Measurements from ENCODE around the gene TRIM10.

The TRIM10 gene, protein sequence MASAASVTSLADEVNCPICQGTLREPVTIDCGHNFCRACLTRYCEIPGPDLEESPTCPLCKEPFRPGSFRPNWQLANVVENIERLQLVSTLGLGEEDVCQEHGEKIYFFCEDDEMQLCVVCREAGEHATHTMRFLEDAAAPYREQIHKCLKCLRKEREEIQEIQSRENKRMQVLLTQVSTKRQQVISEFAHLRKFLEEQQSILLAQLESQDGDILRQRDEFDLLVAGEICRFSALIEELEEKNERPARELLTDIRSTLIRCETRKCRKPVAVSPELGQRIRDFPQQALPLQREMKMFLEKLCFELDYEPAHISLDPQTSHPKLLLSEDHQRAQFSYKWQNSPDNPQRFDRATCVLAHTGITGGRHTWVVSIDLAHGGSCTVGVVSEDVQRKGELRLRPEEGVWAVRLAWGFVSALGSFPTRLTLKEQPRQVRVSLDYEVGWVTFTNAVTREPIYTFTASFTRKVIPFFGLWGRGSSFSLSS

DNA sequence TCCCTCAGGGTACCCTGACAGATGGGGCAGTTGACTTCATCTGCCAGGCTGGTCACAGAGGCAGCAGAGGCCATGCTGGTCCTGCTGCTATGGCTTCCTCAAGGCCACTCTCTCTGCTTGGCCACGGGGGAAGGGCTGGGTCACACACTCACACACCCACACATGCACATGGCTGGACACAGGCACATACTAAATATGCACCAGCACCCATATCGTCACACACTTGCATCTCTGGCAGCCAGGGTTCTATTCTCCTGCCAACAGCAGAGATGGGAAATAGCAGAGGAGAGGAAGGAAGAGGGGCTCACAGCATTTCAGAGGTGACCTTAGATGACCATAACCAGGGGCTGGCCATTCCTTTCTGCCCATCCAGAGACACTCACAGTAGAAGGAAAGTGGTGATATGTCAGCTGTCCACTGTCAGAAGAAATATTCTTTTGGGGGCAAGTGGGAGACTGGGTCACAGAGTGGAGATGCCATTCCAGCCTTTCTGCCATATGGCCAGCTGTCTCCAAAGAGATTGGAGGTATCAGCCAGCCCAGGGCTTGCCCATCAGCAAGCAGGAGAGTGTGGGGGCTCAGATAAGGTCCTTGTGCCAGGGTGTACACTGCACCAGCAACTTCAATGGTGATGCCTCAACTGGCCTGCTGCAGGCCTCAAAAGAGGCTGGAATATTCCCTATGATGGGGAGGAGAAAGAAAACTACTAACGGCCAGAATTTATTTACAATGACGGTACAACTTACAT lies at the start of gene TRIM10:
Gene TRIM10, minus strand, starts transcription at position 427 of the 747 bp plus-strand sequence. Its CDS starts 353 bp downstream, at position 74.
- DNase-seq = no peak

DNA sequence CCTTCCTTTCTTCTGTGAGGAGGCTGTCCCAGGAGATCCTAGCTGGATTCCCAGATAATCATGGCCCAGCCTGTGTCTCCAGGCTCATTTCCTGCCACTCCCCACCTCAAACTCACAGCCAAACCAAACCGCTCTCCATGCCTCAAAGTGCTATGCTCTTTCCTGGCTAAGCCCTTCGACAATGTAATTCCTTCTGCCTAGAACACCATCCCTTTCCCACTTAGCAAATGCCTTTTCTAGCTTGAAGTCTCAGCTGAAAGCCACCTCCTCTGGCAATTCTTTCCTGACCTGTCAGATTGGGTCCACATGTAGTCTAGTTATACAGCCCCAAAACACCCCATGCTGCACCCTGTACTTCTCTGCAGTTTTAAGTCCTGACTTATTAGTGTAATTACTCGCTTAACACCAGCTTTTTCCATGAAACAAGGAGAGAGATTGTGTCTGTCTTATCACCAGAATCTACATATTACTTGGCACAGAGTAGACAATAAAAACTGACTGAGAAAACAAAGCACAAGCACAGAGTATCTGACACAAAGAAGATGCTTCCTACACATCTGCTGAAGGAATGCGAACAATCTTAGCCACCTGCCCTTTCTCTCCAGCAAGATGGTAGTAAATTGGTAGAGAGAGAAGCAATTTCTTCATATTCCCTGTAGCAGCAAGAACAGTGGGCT lies 46.7 kb upstream of the TRIM10 start:
- DNase-seq = no peak

DNA sequence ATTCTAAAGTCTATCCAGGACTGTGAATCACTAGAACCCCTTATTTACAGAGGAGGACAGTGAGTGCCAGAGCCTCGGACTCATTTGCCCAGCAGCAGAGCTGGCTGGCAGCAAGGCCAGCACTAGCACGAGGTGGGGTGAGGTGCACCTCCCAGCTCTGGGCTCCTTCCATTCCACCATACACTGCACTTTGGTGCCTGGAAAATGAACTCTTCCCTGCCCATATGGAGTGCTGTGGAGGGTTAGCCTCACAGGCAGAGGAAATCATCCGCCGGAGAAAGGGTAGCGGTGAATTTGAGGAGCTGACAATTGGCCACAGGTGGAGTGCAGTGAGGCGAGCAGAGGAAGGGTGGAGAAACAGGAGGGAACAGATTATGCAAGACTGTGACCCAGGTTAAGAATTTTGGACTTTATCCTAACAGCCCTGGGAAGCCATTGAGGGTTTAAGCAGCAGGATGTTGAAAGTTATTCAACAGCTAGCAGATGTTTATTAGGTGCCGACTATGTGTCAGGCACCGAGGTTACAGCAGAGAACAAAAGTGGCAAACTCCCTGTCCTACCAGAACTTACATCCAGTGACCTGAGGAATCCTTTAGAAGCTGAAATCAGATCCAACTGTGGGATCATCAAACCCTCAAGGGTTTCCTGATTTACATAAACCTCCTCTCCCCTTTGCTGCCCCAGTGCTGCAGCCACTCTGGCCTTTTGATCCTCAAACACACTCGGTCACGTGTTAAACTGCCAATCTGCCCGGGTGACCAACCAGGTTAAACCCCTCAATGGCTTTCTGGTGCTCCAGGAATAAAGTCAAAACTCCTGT lies 46.0 kb upstream of the TRIM10 start:
- DNase-seq = no peak

DNA sequence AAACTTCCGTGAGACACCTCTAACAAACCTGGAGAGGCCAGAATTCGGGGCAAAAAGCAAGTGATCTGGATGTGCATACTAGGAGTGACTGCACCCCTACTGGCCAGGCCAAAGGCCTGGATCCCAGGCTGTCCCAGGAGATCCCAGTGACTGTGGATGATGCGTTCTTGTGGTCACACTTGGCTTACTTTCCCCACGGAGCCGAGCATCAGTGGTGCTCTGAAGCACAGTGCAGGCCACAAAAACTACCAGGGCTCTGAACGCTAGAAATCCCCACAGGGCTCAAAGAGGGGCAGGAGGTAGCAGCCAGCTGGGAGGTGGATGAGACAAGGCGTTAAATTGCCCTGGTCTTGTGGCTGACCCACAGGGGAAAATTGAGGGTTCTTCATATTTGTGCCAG lies 45.1 kb upstream of the TRIM10 start:
- DNase-seq = no peak

DNA sequence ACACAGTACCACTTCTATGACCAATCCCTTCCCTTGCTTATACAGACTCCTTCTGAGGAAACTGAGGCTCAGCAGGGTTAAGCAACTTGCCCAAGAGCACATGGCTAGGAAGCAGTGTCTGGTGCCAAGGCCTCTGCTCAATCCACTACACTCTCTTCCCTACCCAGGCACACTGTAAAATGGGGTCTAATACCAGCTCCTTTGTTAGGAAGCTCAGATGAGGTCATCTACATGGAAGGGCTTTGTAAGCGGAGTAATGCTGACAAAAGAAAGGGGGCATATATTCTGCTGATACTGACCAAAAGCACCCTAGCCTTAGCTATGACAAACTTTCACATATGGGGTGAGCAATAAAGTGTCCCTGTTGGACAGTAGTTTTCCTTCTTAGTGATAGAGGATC lies 43.1 kb upstream of the TRIM10 start:
- no peak for DNase-seq

DNA sequence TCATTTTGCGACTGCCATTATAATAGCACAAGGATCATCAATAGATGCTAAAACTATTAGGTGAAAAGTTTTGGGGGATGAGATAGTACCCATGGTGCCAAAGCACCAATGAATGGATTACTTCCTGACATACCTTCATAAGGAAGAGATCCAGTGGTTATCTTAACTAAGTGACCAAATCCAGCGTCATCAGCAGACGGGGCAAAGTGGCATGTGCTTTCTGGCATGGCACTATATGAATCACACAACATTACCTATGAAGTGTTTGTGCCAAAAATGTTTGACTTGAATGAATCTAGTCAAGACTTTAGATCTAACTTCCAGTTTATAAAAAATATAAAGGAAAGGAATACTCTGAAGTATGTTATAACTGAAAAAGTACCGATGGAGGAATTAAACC lies 41.4 kb upstream of the TRIM10 start:
- DNase-seq = no peak

DNA sequence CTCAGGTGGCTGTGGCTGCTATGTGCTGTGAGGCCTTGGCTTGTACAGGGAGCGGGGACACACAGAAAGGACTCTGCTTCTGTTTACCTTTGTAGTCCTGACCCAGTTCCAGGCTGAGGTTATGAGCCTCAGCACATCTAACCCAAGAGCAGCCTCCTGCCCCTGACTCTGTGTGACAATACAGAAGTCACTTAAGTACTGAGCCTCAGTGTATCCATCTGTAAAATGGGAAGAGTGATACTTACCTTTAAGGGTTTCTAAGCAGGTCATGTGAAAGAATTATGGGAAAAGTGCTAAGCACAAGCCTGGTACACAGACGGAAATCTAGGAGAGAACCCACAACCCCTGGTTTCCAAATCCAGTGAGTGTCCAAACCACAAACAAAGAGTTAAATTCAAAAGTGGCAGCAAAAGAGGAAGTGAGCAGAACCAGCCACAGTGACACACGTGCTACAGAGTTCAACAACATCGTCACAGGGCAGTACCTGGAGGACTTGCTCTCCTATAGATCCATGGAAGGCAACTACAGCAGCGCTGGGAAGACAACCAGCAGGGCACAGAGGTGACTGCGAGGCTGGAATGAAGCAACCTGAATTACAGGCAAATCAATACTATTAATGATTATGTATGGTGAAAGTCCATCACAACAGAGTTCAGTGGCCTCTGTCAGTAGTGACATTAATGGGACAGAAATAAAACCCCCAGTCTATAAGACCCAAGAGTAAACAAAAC lies 39.7 kb upstream of the TRIM10 start:
- no peak for DNase-seq

DNA sequence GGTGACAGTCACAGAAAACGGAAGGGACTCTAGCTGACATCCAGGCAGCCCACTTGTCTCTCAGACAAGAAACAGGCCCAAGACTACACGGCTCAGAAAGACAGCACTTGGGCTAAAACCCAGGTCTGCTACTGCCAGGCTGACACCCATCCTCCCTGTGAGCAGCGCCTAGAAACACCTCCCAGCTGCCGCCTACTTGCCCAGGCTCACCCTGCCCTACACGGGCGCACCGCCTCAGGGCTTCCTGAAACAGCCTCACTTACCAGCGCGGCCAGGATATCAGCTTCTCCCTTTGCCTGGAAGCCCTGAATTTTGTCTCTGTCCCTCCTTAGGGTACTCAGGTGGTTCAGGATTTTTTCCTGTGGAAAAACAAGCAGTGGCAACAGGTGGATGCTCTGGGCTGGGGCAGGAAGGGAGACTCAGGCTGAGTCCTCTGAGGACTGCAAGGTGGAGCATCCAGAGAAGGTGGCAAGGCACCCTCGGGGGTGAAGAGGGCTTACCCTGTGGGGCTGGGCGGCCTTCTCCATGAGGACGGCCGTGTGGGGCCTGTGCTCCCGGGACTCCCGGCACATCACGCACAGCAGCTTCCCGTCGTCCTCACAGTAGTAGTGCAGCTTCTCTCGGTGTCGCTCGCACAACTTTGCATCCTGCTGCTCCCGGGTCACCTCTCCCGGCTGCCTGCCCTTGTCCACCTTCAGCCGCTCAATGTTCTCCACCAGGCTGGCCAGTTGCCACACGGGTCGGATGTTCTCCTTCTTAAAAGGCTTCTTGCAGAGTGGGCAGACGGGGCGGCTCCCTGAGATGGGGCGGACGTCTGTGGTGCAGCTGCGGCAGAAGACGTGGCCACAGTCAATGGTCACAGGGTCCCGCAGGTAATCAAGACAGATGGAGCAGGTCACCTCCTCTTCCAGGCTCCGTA lies 37.4 kb upstream of the TRIM10 start:
- no peak for DNase-seq

DNA sequence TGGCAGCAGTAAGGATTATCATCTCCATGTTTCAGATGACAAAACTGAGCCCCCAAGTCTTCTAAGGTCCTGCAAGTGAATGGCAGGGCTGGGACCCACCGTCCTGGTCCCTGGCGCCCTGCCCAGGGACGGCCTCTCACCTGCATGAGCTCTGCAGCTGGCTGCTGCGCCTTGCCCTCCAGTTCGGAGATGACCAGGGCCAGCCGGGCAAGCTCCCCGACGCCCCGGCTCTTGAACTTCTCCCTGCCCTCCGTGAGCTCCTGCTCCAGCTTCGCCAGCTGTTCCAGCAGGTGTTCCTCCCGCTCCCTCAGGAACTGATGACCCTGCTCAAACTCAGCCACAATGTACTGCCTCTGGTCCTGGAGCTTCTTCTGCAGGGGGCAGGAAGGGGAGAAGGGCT lies 35.4 kb upstream of the TRIM10 start:
- no peak for DNase-seq

DNA sequence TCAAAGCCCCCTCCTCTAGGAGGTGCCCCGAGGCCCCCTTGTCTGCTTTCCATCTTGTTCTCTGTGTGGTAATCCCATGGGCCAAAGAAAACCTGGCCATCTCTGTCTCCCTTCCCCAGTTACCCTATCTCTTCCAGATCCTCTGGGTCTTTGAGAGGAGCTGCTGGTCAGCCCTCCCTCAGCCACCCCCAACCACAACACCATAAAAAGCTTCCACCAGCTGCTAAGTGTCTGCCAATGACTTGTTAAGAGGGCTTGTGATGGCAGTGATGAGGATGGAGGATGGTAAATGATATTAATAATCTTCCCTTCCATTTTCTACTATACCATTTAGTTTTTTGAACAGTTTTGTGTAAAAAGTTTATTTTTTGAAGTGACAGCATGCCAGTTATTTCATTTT lies 34.9 kb upstream of the TRIM10 start:
- no peak for DNase-seq

DNA sequence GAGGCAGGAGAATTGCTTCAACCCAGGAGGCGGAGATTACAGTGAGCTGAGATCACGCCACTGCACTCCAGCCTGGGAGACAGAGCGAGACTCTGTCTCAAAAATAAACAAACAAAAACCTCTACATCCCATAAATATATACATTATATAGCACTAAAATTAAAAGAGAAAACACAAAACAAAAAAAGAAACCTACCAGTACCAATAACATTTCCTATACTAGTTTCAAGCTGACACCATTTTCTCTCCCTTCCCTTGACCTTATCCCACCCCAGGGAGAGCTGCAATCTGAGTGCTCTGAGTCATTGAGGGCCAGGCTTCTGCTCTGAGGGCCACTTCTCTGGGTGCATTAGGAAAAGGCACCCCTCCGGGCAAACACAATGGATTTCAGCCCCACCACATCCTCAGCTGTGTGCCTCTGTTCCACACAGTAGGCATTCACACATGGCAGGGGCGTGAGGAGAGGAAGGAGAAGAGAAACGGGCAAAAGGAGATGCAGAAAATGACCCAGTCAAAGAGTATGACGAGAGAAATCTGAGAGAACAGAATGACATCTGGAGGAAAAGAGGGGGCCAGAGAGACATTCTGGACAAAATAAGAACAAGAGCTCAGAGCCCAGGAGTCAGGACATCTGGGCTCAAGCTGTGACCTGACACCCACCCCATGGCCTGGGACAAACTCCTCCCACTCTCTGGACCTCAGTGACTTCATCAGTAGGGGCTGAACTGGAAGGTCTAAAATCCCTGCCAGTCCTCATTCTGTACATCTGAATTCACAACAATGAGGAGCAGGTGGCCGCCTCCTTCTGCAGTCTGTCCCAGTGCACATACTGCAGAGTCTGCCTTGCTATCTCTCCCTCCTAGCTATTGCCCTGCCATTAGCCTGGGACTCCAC lies 34.0 kb upstream of the TRIM10 start:
- no peak for DNase-seq

DNA sequence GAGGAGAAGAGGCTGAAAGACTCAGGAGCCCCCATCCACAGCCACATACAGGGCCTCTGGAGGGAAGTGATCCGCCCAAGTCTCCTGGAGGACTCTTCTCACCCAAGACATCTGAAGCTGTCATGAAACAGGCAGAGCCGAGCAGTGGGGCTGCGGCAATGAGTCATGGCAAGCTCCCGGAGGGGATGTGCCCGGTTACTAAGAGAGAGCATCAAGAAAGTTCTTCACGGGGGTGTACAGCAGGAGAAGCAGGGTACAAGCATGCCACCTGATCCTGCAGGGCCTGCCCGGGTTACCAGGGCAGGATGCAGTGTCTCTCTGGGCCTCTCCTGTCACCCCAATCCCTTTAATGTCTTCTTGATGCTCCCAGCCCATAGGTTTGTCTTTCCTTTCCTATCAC lies 31.1 kb upstream of the TRIM10 start:
- no peak for DNase-seq

DNA sequence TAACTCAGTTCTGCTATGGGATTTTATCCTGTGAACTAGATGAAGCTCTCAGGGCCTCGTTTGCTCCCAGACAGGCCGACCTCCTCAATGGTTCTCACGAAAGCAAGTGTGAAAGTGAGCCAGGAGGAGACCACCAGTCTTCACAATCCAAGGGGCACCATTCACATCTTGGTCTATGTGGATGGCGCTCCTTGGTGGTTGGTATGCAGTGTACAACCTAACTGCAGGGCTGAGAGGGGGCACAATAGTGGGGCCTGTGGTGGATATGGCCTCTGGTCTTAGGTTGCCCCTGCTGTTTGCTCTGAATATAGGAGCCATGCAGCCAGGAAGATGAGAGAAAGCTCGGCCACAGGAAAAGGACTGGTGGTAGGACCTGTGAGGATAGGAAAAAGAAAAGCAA lies 27.5 kb upstream of the TRIM10 start:
- DNase-seq = no peak

DNA sequence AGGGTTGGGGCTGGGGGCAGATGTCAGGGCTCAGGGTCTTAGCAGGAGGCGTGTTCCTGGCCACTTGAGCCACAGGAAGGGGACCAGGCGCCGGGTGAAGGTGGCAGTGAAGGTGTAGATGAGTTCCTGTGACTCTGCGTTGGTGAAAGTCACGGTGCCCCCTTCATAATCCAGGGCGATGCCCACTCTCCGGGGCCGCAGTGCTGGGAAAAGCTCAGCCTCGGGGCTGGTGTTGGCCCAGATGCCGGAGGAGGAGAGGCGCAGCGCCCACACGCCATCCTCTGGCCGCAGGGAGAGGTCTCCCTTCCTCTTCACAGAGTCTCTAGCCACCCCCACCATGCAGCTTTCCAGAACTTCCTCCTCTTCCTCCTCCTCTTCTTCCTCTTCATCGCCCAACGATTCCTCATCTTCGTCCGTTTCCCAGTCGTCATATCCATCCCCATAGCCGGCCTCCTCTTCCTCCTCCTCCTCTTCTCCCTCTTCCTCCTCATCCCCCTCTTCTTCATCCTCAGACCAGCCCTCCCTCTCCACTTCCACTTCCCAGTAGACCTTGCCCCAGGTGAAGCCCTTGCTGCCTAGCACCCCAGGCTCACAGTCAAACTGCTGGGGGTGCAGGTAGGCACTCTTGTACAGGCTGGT lies 25.0 kb upstream of the TRIM10 start:
- no peak for DNase-seq

DNA sequence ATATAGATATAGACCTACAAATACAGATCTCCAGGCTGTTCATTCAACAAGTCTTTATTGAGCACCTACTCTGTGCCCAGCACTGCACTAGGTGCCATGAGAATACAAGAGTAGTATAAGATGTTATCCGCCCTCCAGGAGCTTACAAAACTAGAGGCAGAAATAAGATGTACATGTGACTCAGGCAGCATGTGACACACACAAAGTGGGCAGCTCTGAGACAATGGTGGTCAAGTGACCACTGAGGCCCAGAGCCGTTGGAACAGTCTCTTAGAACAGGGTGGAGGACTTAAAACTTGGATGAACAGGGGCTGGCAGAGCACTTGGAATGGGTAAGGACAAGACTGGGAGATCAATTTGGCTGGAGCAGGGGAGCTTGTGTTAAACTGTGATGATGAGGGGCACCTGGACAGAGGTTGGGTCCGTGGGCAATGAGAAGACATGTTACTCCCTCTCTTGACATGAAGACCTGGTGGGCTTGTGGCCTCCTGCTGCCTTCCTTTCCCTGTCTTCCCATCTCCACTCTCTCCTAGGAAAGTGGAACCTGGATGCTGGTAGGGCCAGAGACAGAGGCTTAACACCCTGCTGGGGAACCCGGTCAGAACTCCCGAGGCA lies 23.5 kb upstream of the TRIM10 start:
- DNase-seq = no peak

DNA sequence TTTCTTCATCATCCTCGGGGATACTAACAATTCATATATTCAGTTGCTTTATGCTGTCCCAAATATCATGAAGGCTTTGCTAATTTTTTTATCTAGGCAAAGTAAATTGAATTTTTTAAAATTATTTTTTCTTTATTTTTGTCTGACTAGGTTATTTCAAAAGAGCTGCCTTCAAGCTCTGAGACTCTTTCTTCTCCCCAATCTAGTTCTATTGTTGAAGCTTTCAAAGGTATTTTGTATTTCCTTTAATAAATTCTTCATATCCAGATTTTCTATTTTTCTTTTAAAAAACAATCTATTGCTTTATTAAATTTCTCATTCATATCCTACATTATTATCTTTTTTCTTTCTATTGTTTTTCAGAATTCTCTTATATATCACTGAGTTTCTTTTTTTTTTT lies 19.1 kb upstream of the TRIM10 start:
- DNase-seq = no peak

DNA sequence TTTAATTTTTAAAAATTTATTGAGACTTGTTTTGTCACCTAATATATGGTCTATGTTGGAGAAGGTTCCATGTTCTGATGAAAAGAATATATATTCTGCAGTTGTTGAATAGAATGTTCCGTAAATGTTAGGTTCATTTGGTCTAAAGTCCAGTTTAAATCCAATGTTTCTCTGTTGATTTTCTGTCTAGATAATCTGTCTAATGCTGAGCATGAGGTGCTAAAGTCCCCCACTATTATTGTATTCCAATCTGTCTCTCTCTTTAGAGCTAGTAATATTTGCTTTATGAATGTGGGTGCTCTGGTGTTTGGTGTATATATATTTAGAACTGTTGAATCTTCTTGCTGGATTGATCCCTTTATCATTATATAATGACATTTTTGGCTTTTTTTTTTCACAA lies 17.8 kb upstream of the TRIM10 start:
- no peak for DNase-seq

DNA sequence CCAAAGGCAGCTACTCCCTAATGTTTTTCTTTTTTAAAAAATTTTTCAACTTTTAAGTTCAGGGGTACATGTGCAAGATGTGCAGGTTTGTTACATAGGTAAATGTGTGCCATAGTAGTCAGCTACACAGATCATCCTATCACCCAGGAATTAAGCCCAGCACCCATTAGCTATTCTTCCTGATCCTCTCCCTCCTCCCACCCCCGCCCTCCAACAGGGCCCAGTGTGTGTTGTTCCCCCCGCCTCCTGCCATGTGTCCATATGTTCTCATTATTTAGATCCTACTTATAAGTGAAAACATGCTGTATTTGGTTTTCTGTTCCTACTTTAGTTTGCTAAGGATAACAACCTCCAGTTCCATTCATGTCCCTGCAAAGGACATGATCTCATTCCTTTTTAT lies 14.8 kb upstream of the TRIM10 start:
- DNase-seq = no peak

DNA sequence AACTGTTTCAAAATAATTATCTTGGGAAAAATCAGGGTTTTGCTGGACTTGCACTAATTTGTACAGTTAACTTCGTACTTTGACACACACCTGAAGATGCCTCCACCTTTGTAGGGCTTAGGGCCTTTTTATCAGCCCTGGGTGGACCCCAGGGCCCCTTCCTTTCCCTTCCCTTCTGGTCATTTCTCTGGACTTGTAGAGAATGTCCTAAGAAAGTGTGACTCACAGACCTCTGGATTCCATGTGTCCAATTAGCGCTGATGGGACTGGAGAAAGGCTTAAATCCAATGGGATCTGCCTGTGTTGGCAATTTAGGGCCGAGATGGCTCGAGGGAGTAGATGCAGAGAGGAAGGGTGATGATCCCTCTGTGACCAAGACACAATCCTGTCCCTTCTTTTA lies 11.7 kb upstream of the TRIM10 start:
- no peak for DNase-seq
